ENCODE data around the gene LCN1. TPM values are rescaled to one million over a fixed set of nuclear protein-coding genes. Genes with fewer than 3 reads are reported as not detected.
A peak's percentile ranks its signal among the peaks of the same experiment; 100 is the strongest.

LCN1 gene
- total RNA-seq (2021; fragmentation: NEBNext Ultra II Directional; extraction: Animal tissue kit (Norgen Biotek cat#: 25700)) (not detected in 2 replicates), polyA plus RNA-seq (2011; rRNA removed) (not detected in 2 replicates), polyA minus RNA-seq (2011; rRNA and poly(A)+ RNA removed) (not detected in 2 replicates)
- polyA plus RNA-seq (2011; cell fraction: cytosol; rRNA removed) = not detected
- polyA plus RNA-seq (2011; cell fraction: nucleus; rRNA removed) = not detected
- 0.24 TPM in 1 of 4 replicates, not detected in the others for polyA plus RNA-seq (2012, experiment 1 of 2)
- polyA plus RNA-seq (2012, experiment 2 of 2) = not detected
- polyA plus RNA-seq (2013, experiment 1 of 2) = 0.20 TPM
- polyA plus RNA-seq (2013, experiment 2 of 2) = not detected
- not detected for polyA minus RNA-seq (2011; cell fraction: cytosol; rRNA and poly(A)+ RNA removed)
- not detected for polyA minus RNA-seq (2011; cell fraction: nucleus; rRNA and poly(A)+ RNA removed)
- long read RNA-seq, experiment 1 = 0 reads
- long read RNA-seq, experiment 2 = 0 reads

GRCh38 chr9:135520916-135521607 lies at the start of gene LCN1:
Gene LCN1, plus strand, starts transcription at chr9:135521440. Its CDS starts 58 bp downstream, at chr9:135521498.
- Histone ChIP-seq H3K79me2 (ENCODE audit: control insufficient read depth in 1 of 2, insufficient read depth in 2 of 2, low read length in 2 of 2) (no peaks in the 10 kb centered on the region), H2BK20ac (ENCODE audit: low read length) (no peak within 1 kb of the TSS), H3K27me3 (replicated peaks in 1 of 4; ENCODE audit: control insufficient read depth in 3 of 4, extremely low read depth in 1 of 4, insufficient read depth in 3 of 4, low read length in 3 of 4) (no peaks in the 10 kb centered on the region), H2BK12ac (ENCODE audit: low read depth, low read length) (no peak within 1 kb of the TSS), H3K4me1 (replicated peaks in 1 of 4; ENCODE audit: control insufficient read depth in 3 of 4, insufficient read depth in 4 of 4, low read length in 3 of 4) (peaks cover 0 to 3% (median 1%) of the 10 kb centered on the region in 4 experiments; a peak in 2 of 7 replicates), H3K27ac (ENCODE audit: low read depth, low read length) (no peak within 1 kb of the TSS), H3K4ac (replicated peaks; ENCODE audit: insufficient read length, low read depth, low read length) (no peak within 1 kb of the TSS), H3K36me3 (ENCODE audit: control insufficient read depth in 2 of 4, insufficient read depth in 4 of 4, low read length in 3 of 4) (no peaks in the 10 kb centered on the region), H3K23me2 (ENCODE audit: low read depth, low read length) (no peaks in the 10 kb centered on the region; the same call in 1 of the 2 replicates), H3K4me3 (ENCODE audit: extremely low read depth in 1 of 4, insufficient read depth in 2 of 4, low read depth in 3 of 4, low read length in 4 of 4) (no peak within 1 kb of the TSS), H3K79me1 (ENCODE audit: low read depth, low read length) (no peaks in the 10 kb centered on the region), H3K4me2 (ENCODE audit: insufficient read depth in 1 of 2, low read depth in 2 of 2, low read length in 2 of 2) (no peak within 1 kb of the TSS), H3K23ac (ENCODE audit: insufficient read length) (no peak within 1 kb of the TSS), H3K14ac (ENCODE audit: insufficient read length) (no peak within 1 kb of the TSS), H2AK5ac (ENCODE audit: low read depth, low read length) (no peak within 1 kb of the TSS), H2BK15ac (ENCODE audit: low read length) (no peak within 1 kb of the TSS), H2BK120ac (replicated peaks; ENCODE audit: low read depth, low read length) (no peak within 1 kb of the TSS), H4K91ac (replicated peaks; ENCODE audit: insufficient read length, low read length) (no peak within 1 kb of the TSS), H3K56ac (replicated peaks; ENCODE audit: insufficient read length, low read depth, low read length) (no peak within 1 kb of the TSS), H2AFZ (ENCODE audit: low read length) (no peak within 1 kb of the TSS), H3K9ac (replicated peaks in 1 of 4; ENCODE audit: extremely low read depth in 1 of 4, low read depth in 3 of 4, low read length in 3 of 4) (no peak within 1 kb of the TSS), H3K18ac (ENCODE audit: extremely low read depth, low read length) (no peak within 1 kb of the TSS), H2BK5ac (ENCODE audit: low read depth, low read length) (no peak within 1 kb of the TSS), H4K8ac (ENCODE audit: extremely low read depth, insufficient read depth, low read length) (no peak within 1 kb of the TSS), H4K5ac (ENCODE audit: insufficient read length, low read depth, low read length) (no peak within 1 kb of the TSS), H3K9me3 (ENCODE audit: insufficient read depth in 2 of 2, low read depth in 1 of 2, low read length in 1 of 2) (no peaks in the 10 kb centered on the region), H4K20me1 (replicated peaks in 1 of 2; ENCODE audit: control insufficient read depth in 1 of 2, insufficient read depth in 2 of 2, low read length in 2 of 2) (no peaks in the 10 kb centered on the region)
- WGBS, 2 experiments (ENCODE audit: extremely low coverage in 1 of 2, insufficient coverage in 1 of 2, insufficient read length in 1 of 2, insufficient replicate concordance in 2 of 2, low coverage in 1 of 2, low lambda C conversion rate in 2 of 2, missing lambda C conversion rate in 1 of 2) = 91% methylated on average over 17 of the region's 18 CpGs; no CpG with 5 or more reads in 1 of the 2 experiments
- DNase-seq (ENCODE audit: low read depth in 1 of 2, low spot score in 2 of 2) (peak in 1 of 2 experiments; percentile 36), FAIRE-seq (no peak)
- ChIA-PET CTCF (ENCODE audit: partially characterized antibody) (no interaction called here), POLR2A (ENCODE audit: partially characterized antibody) (no interaction called here)
- TF ChIP-seq CREB1 (IDR thresholded peaks at IDR 0.05) = no peak
- TF ChIP-seq JUN (IDR thresholded peaks at IDR 0.05; ENCODE audit: low read depth, low read length) = no peak

Data from H1 (cell line).